HCT116 (cell line): ENCODE measurements around the gene PACRG. TPM values are rescaled to one million over a fixed set of nuclear protein-coding genes. Genes with fewer than 3 reads are reported as not detected.

Experiments
- ATAC-seq: fragments of 200-7000 bp; cut with Tn5 transposase; 2 replicates; pipeline ENCODE4 v1.9.1; 2020; ENCODE audit warnings: mild to moderate bottlenecking, moderate library complexity
- BruUV-seq: library from RNA; stranded (reverse); fragments of 400-500 nt; replicated peaks from 2 replicates; lab custom pipeline; 2021; lab: Mats Ljungman, UMichigan
- CTCF ChIA-PET: fragments of 300-600 bp; sonication (Branson Sonifier 250); formaldehyde crosslinking; loops from one replicate; lab custom pipeline; 2021; ENCODE audit warnings: antibody characterized with exemption; lab: Charles Lee
- POLR2A ChIA-PET: fragments of 300-600, 350-600 bp; sonication (Branson Sonifier 250); formaldehyde crosslinking; loops from one replicate; lab custom pipeline; 2021; ENCODE audit warnings: antibody characterized with exemption; lab: Charles Lee
- RAD21 ChIA-PET, 2 experiments: fragments of 300-600 bp; sonication (Branson Sonifier 250); formaldehyde crosslinking; loops; one replicate each; lab custom pipeline; 2023; ENCODE audit warnings: low total read pairs in 2 of 2; ENCODE audit not compliant: uncharacterized antibody in 2 of 2, unreplicated experiment in 2 of 2, low non-redundant PET in 1 of 2; lab: Charles Lee
- DNase-seq: peaks from one replicate; pipeline ENCODE4 v3.0.0-alpha.2; 2010; ENCODE audit warnings: low read depth, low spot score
- H2AFZ ChIP-seq: fragments of 200-600 bp; shearing (Covaris generic), sonication (generic); 2 replicates; pipeline ENCODE4 v1.6.1; 2017; ENCODE audit warnings: low read depth, mixed run types, mixed read lengths, antibody characterized with exemption, low read length; ENCODE audit not compliant: poor library complexity, severe bottlenecking
- H3K27ac ChIP-seq: 2 replicates; pipeline ENCODE4 v1.5.1; 2012; ENCODE audit warnings: low read depth, low read length
- H3K27me3 ChIP-seq: fragments of 200-600 bp; sonication (generic); 2 replicates; pipeline ENCODE4 v1.6.1; 2016; ENCODE audit warnings: mixed run types, low read length, mixed read lengths; ENCODE audit not compliant: insufficient read depth
- H3K36me3 ChIP-seq, 2 experiments: fragments of 200-500 bp in 1 of 2; fragments of 200-600 bp in 1 of 2; sonication (Bioruptor generic) in 1 of 2; sonication (generic) in 1 of 2; 2 replicates each; pipeline versions ENCODE4 v1.5.1 to v1.6.1; 2014 to 2016; ENCODE audit warnings: low read length in 2 of 2, inconsistent platforms in 1 of 2, mixed read lengths in 1 of 2, mixed run types in 1 of 2; ENCODE audit not compliant: insufficient read depth in 2 of 2, control insufficient read depth in 1 of 2
- H3K4me1 ChIP-seq, 2 experiments: fragments of 200-600 bp in 1 of 2; sonication (generic) in 1 of 2; 2 replicates each; pipeline versions ENCODE4 v1.5.1 to v1.6.1; 2012 to 2017; ENCODE audit warnings: low read length in 2 of 2, inconsistent platforms in 1 of 2, mild to moderate bottlenecking in 1 of 2, mixed read lengths in 1 of 2, mixed run types in 1 of 2, moderate library complexity in 1 of 2; ENCODE audit not compliant: insufficient read depth in 2 of 2, control insufficient read depth in 1 of 2
- H3K4me2 ChIP-seq: fragments of 200-600 bp; sonication (generic); 2 replicates; pipeline ENCODE4 v1.6.1; 2017; ENCODE audit warnings: mixed run types, low read length, mixed read lengths
- H3K4me3 ChIP-seq, 2 experiments: fragments of 200-600 bp in 1 of 2; sonication (generic) in 1 of 2; replicated peaks in 1 of 2; 2 replicates each; pipeline ENCODE4 v1.5.1; 2011 to 2016; ENCODE audit warnings: low read length in 2 of 2, control low read depth in 1 of 2, low read depth in 1 of 2, mild to moderate bottlenecking in 1 of 2, mixed read lengths in 1 of 2, mixed run types in 1 of 2
- H3K79me2 ChIP-seq: fragments of 200-600 bp; sonication (generic); 2 replicates; pipeline ENCODE4 v1.6.1; 2017; ENCODE audit warnings: mild to moderate bottlenecking, mixed run types, low read length, moderate library complexity, mixed read lengths; ENCODE audit not compliant: insufficient read depth
- H3K9ac ChIP-seq: fragments of 200-600 bp; sonication (generic); 2 replicates; pipeline ENCODE4 v1.6.1; 2016; ENCODE audit warnings: low read length, mixed read lengths
- H3K9me2 ChIP-seq: fragments of 200-600 bp; sonication (generic), shearing (Covaris generic); 2 replicates; pipeline ENCODE4 v1.6.1; 2017; ENCODE audit warnings: mixed run types, mild to moderate bottlenecking, moderate library complexity; ENCODE audit not compliant: insufficient read depth
- H3K9me3 ChIP-seq, 2 experiments: fragments of 200-500 bp in 1 of 2; fragments of 200-600 bp in 1 of 2; sonication (Bioruptor generic) in 1 of 2; sonication (generic) in 1 of 2; 2 replicates each; pipeline ENCODE4 v1.6.1; 2014 to 2017; ENCODE audit warnings: low read length in 2 of 2, mixed read lengths in 2 of 2, inconsistent platforms in 1 of 2, low read depth in 1 of 2, mild to moderate bottlenecking in 1 of 2, mixed run types in 1 of 2, moderate library complexity in 1 of 2; ENCODE audit not compliant: control insufficient read depth in 1 of 2, insufficient read depth in 1 of 2
- H4K20me1 ChIP-seq: fragments of 200-600 bp; sonication (generic), shearing (Covaris generic); 2 replicates; pipeline ENCODE4 v1.6.1; 2017; ENCODE audit warnings: mixed run types, mild to moderate bottlenecking, moderate library complexity; ENCODE audit not compliant: insufficient read depth
- EGR1 ChIP-seq: IDR thresholded peaks from 2 replicates; pipeline ENCODE4 v1.6.1; 2012; ENCODE audit warnings: low read depth
- EZH2 ChIP-seq: fragments of 200-600 bp; sonication (generic); IDR thresholded peaks from 2 replicates; pipeline ENCODE4 v1.6.1; 2017; ENCODE audit warnings: antibody characterized with exemption, mixed run types
- EZH2phosphoT487 ChIP-seq: fragments of 200-600 bp; IDR thresholded peaks from 2 replicates; pipeline ENCODE4 v1.6.1; 2018; ENCODE audit warnings: antibody characterized with exemption, borderline replicate concordance
- FOSL1 ChIP-seq: IDR thresholded peaks from 2 replicates; pipeline ENCODE4 v1.6.1; 2012; ENCODE audit warnings: low read depth
- POLR2A ChIP-seq: IDR thresholded peaks from 2 replicates; pipeline ENCODE4 v1.7.0; 2011; ENCODE audit warnings: borderline replicate concordance; ENCODE audit not compliant: insufficient read depth, insufficient read length; ENCODE audit errors: extremely low read depth
- POLR2AphosphoS5 ChIP-seq: IDR thresholded peaks from 2 replicates; pipeline ENCODE4 v1.6.1; 2011; ENCODE audit warnings: mild to moderate bottlenecking, low read depth, low read length, moderate library complexity
- RAD21 ChIP-seq: IDR thresholded peaks from 2 replicates; pipeline ENCODE4 v1.6.1; 2012; ENCODE audit warnings: low read depth, mild to moderate bottlenecking
- SP1 ChIP-seq: IDR thresholded peaks from 2 replicates; pipeline ENCODE4 v1.6.1; 2012; ENCODE audit warnings: low read depth
- TCF7L2 ChIP-seq: IDR thresholded peaks from 2 replicates; pipeline ENCODE4 v1.7.0; 2011; ENCODE audit warnings: borderline replicate concordance, inconsistent platforms; ENCODE audit not compliant: insufficient read depth, insufficient read length; ENCODE audit errors: extremely low read depth
- YY1 ChIP-seq: IDR thresholded peaks from 2 replicates; pipeline ENCODE4 v1.6.1; 2011; ENCODE audit warnings: low read length, low read depth, moderate library complexity, mild to moderate bottlenecking; ENCODE audit not compliant: insufficient replicate concordance; ENCODE audit errors: extremely low read depth
- ZBTB33 ChIP-seq: IDR thresholded peaks from 2 replicates; pipeline ENCODE4 v1.6.1; 2011; ENCODE audit warnings: mild to moderate bottlenecking, low read length, moderate library complexity; ENCODE audit not compliant: insufficient replicate concordance; ENCODE audit errors: extremely low read depth
- ZNF274 ChIP-seq: fragments of 200-500 bp; sonication (Bioruptor generic); IDR thresholded peaks from 2 replicates; pipeline ENCODE4 v1.6.1; 2014; ENCODE audit warnings: mild to moderate bottlenecking, low read depth, low read length, inconsistent platforms
- intact Hi-C: fragments of 100-400 bp; cut with micrococcal nuclease; formaldehyde crosslinking; loops from 2 replicates; pipeline ENCODE4 v1.10.0; 2022
- total RNA-seq: library from RNA; stranded (reverse); gene quantifications from one replicate; pipeline ENCODE4 v1.2.1, GENCODE V29; 2021; ENCODE audit not compliant: unreplicated experiment

PACRG gene
- total RNA-seq, 1 experiment from 2014 or later = 0.71 TPM

GRCh38 chr6:162899148-162899547 is 171.4 kb downstream of the PACRG start:
- ChIA-PET RAD21 (no interaction called here), POLR2A (no interaction called here), CTCF (no interaction called here)
- Histone ChIP-seq H3K36me3 (no peaks in the 10 kb centered on the region), H3K4me3 (no peak overlapping the region), H3K79me2 (no peaks in the 10 kb centered on the region), H3K9me3 (no peaks in the 10 kb centered on the region; a peak in 1 of 4 replicates), H3K4me1 (no peaks in the 10 kb centered on the region), H3K4me2 (no peak overlapping the region), H2AFZ (no peak overlapping the region), H3K27me3 (no peaks in the 10 kb centered on the region), H3K9me2 (no peaks in the 10 kb centered on the region), H3K27ac (no peak overlapping the region), H3K9ac (no peak overlapping the region), H4K20me1 (no peaks in the 10 kb centered on the region)
- intact Hi-C loops = no loop called here
- no TSS peak for BruUV-seq
- DNase-seq (no peak), ATAC-seq (no peak)
- TF ChIP-seq EGR1 = no peak
- TF ChIP-seq RAD21 = peak; percentile 33

GRCh38 chr6:162900503-162900902 is 172.7 kb downstream of the PACRG start:
- Histone ChIP-seq H4K20me1 (no peaks in the 10 kb centered on the region), H3K9me2 (no peaks in the 10 kb centered on the region), H3K9me3 (no peaks in the 10 kb centered on the region), H3K27me3 (no peaks in the 10 kb centered on the region), H3K4me2 (no peak overlapping the region)
- RAD21 ChIA-PET = no interaction called here
- BruUV-seq = no TSS peak
- no peak for ATAC-seq
- no peak for TF ChIP-seq ZBTB33
- TF ChIP-seq FOSL1 = no peak
- TF ChIP-seq POLR2AphosphoS5 = no peak
- TF ChIP-seq EGR1 = no peak
- TF ChIP-seq YY1 = no peak
- TF ChIP-seq EZH2phosphoT487 = no peak
- no peak for TF ChIP-seq ZNF274
- TF ChIP-seq SP1 = no peak
- TF ChIP-seq TCF7L2 = no peak
- no peak for TF ChIP-seq POLR2A
- no peak for TF ChIP-seq EZH2
- TF ChIP-seq, all 23 proteins: peak for 0
- no peak overlapping the region for H3K4me3 ChIP-seq
- no peaks in the 10 kb centered on the region for H3K36me3 ChIP-seq
- CTCF ChIA-PET = no interaction called here
- no peaks in the 10 kb centered on the region for H3K4me1 ChIP-seq
- intact Hi-C loops = no loop called here
- no peak for DNase-seq
- no peak overlapping the region for H3K27ac ChIP-seq
- H3K79me2 ChIP-seq = no peaks in the 10 kb centered on the region
- POLR2A ChIA-PET = no interaction called here
- no peak overlapping the region for H3K9ac ChIP-seq
- no peak overlapping the region for H2AFZ ChIP-seq
